ENCODE measurements around the gene STAT4. TPM values are rescaled to one million over a fixed set of nuclear protein-coding genes. Genes with fewer than 3 reads are reported as not detected.
A peak's percentile ranks its signal among the peaks of the same experiment; 100 is the strongest.

STAT4 gene
- total RNA-seq, 1 donor from 2014 or later, result 8.0 TPM

GRCh38 chr2:191158193-191158592 lies 7.4 kb upstream of the STAT4 start:
- no peaks in the 10 kb centered on the region for H3K4me1 ChIP-seq
- no peak for TF ChIP-seq CTCF (IDR thresholded peaks at IDR 0.05)
- DNase-seq (no peak), ATAC-seq (peak; percentile 75)
- no peaks in the 10 kb centered on the region for H3K9me3 ChIP-seq
- H3K27ac ChIP-seq, result no peak overlapping the region
- no peaks in the 10 kb centered on the region for H3K27me3 ChIP-seq
- no peak overlapping the region for H3K4me3 ChIP-seq
- intact Hi-C loops (cut with DNase I), result no loop called here
- no peaks in the 10 kb centered on the region for H3K36me3 ChIP-seq

GRCh38 chr2:191155608-191156071 lies 4.8 kb upstream of the STAT4 start:
- intact Hi-C loops (cut with DNase I), result no loop called here
- H3K4me3 ChIP-seq, result no peak overlapping the region
- DNase-seq (no peak), ATAC-seq (peak; percentile 67)
- no peaks in the 10 kb centered on the region for H3K9me3 ChIP-seq
- H3K36me3 ChIP-seq, result no peaks in the 10 kb centered on the region
- TF ChIP-seq CTCF (IDR thresholded peaks at IDR 0.05), result peak; percentile 64
- no peaks in the 10 kb centered on the region for H3K27me3 ChIP-seq
- H3K4me1 ChIP-seq, result no peaks in the 10 kb centered on the region
- no peak overlapping the region for H3K27ac ChIP-seq

- Histone ChIP-seq H3K9me3 (no peaks in the 10 kb centered on the region), H3K4me3 (no peak overlapping the region), H3K36me3 (no peaks in the 10 kb centered on the region), H3K4me1 (no peaks in the 10 kb centered on the region), H3K27me3 (no peaks in the 10 kb centered on the region), H3K27ac (no peak overlapping the region)
- DNase-seq, result no peak
- no peak for TF ChIP-seq CTCF (IDR thresholded peaks at IDR 0.05)
- no peak for ATAC-seq
- intact Hi-C loops (cut with DNase I), result no loop called here
Measured at GRCh38 chr2:191153716-191154115, 2.9 kb upstream of the STAT4 start.

GRCh38 chr2:191152482-191153240 lies 1.9 kb upstream of the STAT4 start:
- no peaks in the 10 kb centered on the region for H3K27me3 ChIP-seq
- H3K36me3 ChIP-seq, result no peaks in the 10 kb centered on the region
- DNase-seq (no peak), ATAC-seq (no peak)
- no peak overlapping the region for H3K27ac ChIP-seq
- no peak overlapping the region for H3K4me3 ChIP-seq
- H3K4me1 ChIP-seq, result no peaks in the 10 kb centered on the region
- intact Hi-C loops (cut with DNase I), result no loop called here
- H3K9me3 ChIP-seq, result no peaks in the 10 kb centered on the region
- no peak for TF ChIP-seq CTCF (IDR thresholded peaks at IDR 0.05)

- ATAC-seq, result peak; percentile 15
Measured at GRCh38 chr2:191151331-191151730, 537 bp upstream of the STAT4 start.

More at GRCh38 chr2:191151331-191151730, 537 bp upstream of the STAT4 start:
- no peaks in the 10 kb centered on the region for H3K36me3 ChIP-seq
- H3K27me3 ChIP-seq, result no peaks in the 10 kb centered on the region
- peak overlapping the region; percentile 62 for H3K4me3 ChIP-seq
- H3K27ac ChIP-seq, result peak overlapping the region; percentile 80
- DNase-seq, result no peak
- no peak for TF ChIP-seq CTCF (IDR thresholded peaks at IDR 0.05)
- intact Hi-C loops (cut with DNase I), result no loop called here
- H3K9me3 ChIP-seq, result no peaks in the 10 kb centered on the region
- H3K4me1 ChIP-seq, result no peaks in the 10 kb centered on the region
